ENCODE data around the gene UBE2M. TPM values are rescaled to one million over a fixed set of nuclear protein-coding genes. Genes with fewer than 3 reads are reported as not detected.

UBE2M gene
- total RNA-seq, 1 donor from 2014 or later = 66.7 TPM

GRCh38 chr19:58560921-58561320, 2.5 kb upstream of the UBE2M start:
- Mint-ChIP-seq H3K9me3 (no peaks in the 10 kb centered on the region), H3K36me3 (ENCODE audit: low read depth) (peaks cover 26% of the 10 kb centered on the region), H3K4me1 (peaks cover 67% of the 10 kb centered on the region), H3K4me3 (no peak overlapping the region), H3K27ac (peak overlapping the region; percentile 53), H3K27me3 (no peaks in the 10 kb centered on the region)
- CTCF ChIA-PET = interaction anchor here (0.6 to 1.4 kb wide), 3 partner anchors 41 to 77 kb away, joined by 3 to 5 read pairs (median 4); partner anchors contain the start of gene ZBTB45
- ATAC-seq (ENCODE audit: low read depth) (no peak), DNase-seq (no peak)
- no peak for TF ChIP-seq CTCF (IDR thresholded peaks at IDR 0.05)
- POLR2A ChIA-PET = interaction anchor here (0.7 to 5.8 kb wide), 5 partner anchors 10 to 41 kb away, joined by 3 to 63 read pairs (median 14); partner anchors contain the start of genes MZF1, TRIM28 and ZBTB45
- intact Hi-C loops (cut with micrococcal nuclease) = no loop called here

- Mint-ChIP-seq H3K4me1 (peaks cover 73% of the 10 kb centered on the region), H3K27me3 (no peaks in the 10 kb centered on the region), H3K27ac (peak overlapping the region; percentile 97), H3K4me3 (peak overlapping the region; percentile 97), H3K36me3 (ENCODE audit: low read depth) (peaks cover 32% of the 10 kb centered on the region), H3K9me3 (no peaks in the 10 kb centered on the region)
- ATAC-seq (ENCODE audit: low read depth) (no peak), DNase-seq (no peak)
- POLR2A ChIA-PET = interaction anchor here (0.7 to 5.8 kb wide), 11 partner anchors 9 to 46 kb away, joined by 3 to 63 read pairs (median 14); partner anchors contain the start of genes MZF1, TRIM28 and ZBTB45
- no peak for TF ChIP-seq CTCF (IDR thresholded peaks at IDR 0.05)
- CTCF ChIA-PET = interaction anchor here (1.3 to 1.4 kb wide), 2 partner anchors 40 to 46 kb away, joined by 3 to 5 read pairs; partner anchors contain the start of gene ZBTB45
- intact Hi-C loops (cut with micrococcal nuclease) = no loop called here
These were observed 1.8 kb upstream of the UBE2M start for GRCh38 chr19:58560007-58560887.

GRCh38 chr19:58559275-58560006, 1.0 kb upstream of the UBE2M start:
- ATAC-seq (ENCODE audit: low read depth) (peak; percentile 2), DNase-seq (peak; percentile 59)
- Mint-ChIP-seq H3K36me3 (ENCODE audit: low read depth) (peaks cover 40% of the 10 kb centered on the region), H3K9me3 (no peaks in the 10 kb centered on the region), H3K4me3 (peak overlapping the region; percentile 97), H3K27ac (peak overlapping the region; percentile 97), H3K4me1 (peaks cover 81% of the 10 kb centered on the region), H3K27me3 (no peaks in the 10 kb centered on the region)
- POLR2A ChIA-PET = interaction anchor here (0.6 to 5.8 kb wide), 12 partner anchors 8 to 557 kb away, joined by 3 to 63 read pairs (median 5); partner anchors contain the start of genes MZF1, TRIM28, ZBTB45 and ZNF606
- no peak for TF ChIP-seq CTCF (IDR thresholded peaks at IDR 0.05)
- CTCF ChIA-PET = no interaction called here
- intact Hi-C loops (cut with micrococcal nuclease) = loop anchor here (1.0 kb wide), 3 partner anchors 15 to 158 kb away; partner anchors contain the start of genes TRIM28 and ZNF132

GRCh38 chr19:58558623-58559274, 338 bp upstream of the UBE2M start:
- POLR2A ChIA-PET = interaction anchor here (0.5 to 5.8 kb wide), 17 partner anchors 8 to 556 kb away, joined by 3 to 63 read pairs (median 4); partner anchors contain the start of genes MZF1, TRIM28, ZBTB45 and ZNF132
- CTCF ChIA-PET = interaction anchor here (1.4 kb wide), 1 partner anchor 39 kb away, joined by 4 read pairs; the partner anchor contains the start of gene ZBTB45
- TF ChIP-seq CTCF (IDR thresholded peaks at IDR 0.05) = no peak
- Mint-ChIP-seq H3K9me3 (no peaks in the 10 kb centered on the region), H3K36me3 (ENCODE audit: low read depth) (peaks cover 42% of the 10 kb centered on the region), H3K27me3 (no peaks in the 10 kb centered on the region), H3K4me1 (peaks cover 82% of the 10 kb centered on the region), H3K4me3 (peak overlapping the region; percentile 97), H3K27ac (peak overlapping the region; percentile 97)
- DNase-seq (peak; percentile 97), ATAC-seq (ENCODE audit: low read depth) (peak; percentile 72)
- intact Hi-C loops (cut with micrococcal nuclease) = loop anchor here (1.0 kb wide), 4 partner anchors 14 to 157 kb away; partner anchors contain the start of genes MZF1, TRIM28 and ZNF132

Data from activated B cell treated with CpG ODN at 0.5 μM for 24 hours (primary cell).